ENCODE measurements around the gene PDE4D.

PDE4D gene

GRCh38 chr5:59838067-59838466 is 55.5 kb downstream of the PDE4D start:
- no peak for FAIRE-seq

GRCh38 chr5:59837071-59837470 is 56.5 kb downstream of the PDE4D start:
- FAIRE-seq, result no peak

DNA sequence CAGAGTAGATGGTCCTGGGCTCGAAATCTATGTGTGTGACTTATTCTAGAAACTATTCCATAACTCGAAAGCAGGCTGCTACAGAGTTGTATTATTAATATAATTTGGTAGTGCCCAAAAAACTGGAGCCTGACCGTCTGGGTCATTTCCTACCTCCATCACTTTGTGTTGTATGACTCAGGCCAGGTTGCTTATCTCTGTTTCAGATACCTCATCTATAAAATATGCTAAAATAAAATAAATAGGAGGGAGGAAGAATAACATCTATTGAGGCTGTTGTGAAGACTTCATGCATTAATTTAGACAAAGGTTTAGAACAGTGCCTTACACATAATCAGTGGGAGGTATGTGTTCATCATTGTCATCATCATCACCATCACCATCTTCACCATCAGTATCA is 57.7 kb downstream of the PDE4D start:
- FAIRE-seq, result no peak

DNA sequence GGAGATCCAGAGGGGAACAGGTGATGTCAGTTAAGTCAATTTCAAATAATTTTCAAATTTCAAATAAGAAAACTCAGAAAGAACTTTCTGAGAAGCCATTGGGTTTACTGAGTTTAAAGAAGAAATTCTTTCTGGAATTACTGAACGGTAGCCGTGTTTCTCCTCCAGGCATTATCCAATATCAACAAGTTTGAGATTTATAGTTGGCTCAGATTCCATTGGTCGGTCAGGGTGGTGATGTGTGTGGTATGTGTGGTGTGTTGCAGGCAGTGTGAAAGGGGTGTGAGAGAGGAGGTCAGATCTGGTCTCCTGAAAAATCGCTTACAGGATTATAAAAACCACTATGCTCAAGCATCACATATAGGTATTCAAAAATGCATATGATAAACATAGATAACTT is 60.1 kb downstream of the PDE4D start:
- FAIRE-seq, result no peak

DNA sequence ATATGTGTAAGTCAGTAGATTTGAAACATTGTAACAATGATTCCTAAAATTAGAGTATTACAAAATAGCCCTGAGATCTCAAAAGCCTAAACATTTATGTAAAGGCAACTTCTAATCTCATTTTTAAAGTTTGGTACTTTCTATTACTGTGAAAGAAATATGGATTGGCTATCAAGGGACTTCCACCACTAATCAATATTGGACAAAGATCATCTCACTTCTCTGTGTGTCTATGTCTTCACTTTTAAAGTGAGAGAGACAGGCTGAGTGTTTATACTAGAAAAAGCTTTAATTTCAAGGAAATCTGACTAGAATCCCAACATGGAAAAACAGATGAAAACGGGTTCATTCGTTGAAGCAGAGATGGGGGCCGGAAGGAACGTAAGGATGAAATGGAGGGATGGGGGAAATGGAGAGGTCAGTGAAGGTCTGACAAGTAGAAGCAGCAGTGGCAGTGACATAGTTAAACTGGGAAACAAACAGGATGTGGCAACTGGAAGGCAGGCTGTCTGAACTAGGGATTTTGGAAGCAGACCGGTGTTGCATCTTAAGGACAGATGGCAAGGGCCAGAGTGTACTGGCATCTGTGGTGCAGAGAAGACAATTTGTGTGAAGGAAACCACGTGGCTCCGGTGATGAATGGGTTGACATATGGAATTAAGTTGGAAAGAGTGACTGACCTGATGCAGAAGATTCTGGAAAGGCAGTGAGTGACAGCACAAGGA is 60.8 kb downstream of the PDE4D start:
- FAIRE-seq, result no peak

DNA sequence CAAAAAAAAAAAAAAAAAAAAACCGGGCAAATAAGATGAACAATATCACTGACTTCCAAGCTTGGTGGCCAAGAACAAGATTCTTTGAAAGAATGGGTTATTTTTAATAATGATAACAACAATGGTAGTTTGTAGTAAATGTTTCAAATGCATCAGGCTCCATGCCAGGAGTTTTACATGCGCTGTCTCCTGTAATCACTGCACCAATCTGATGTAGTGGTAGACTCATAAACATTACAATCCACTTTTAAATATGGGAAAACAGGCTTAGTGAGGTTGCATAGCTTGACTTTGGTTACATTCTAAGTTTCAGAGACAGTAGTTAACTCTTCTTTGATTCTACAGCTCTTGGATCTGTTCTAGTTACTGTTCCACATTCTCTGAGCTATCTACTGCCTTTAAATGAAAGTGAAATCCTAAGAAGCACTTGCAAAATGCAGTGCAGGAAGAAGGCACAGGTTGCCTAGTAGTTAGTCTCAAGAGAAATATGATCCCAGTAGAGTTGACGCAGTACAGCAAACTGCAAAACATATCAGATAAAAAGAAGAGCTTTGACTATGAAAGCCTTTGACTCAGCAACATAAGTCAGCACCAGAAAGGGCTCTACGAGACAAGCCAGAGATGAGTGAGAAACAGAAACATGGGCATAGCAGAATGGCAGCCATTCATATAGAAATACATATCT is 62.1 kb downstream of the PDE4D start:
- no peak for FAIRE-seq

- FAIRE-seq, result no peak
Observed at GRCh38 chr5:59830536-59831200, 62.9 kb downstream of the PDE4D start.

DNA sequence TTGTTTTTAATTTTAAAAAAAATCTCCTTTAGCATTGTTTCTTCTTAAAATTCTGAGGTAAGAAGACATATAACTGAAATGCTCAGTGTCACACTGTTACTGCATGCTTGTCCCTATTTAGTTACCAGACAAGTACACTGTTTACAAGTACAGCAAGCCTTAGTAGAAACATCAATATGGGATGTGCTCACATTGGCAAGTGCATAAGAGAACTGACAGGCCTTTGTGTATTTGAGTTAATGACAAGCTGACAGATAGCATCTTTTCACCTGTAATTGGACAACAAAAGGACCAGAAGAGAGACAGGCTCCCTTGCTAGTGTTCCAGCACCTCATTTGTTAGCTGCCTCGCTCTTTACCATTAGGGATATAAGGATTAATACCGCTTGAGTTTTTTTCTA is 63.6 kb downstream of the PDE4D start:
- FAIRE-seq, result no peak

DNA sequence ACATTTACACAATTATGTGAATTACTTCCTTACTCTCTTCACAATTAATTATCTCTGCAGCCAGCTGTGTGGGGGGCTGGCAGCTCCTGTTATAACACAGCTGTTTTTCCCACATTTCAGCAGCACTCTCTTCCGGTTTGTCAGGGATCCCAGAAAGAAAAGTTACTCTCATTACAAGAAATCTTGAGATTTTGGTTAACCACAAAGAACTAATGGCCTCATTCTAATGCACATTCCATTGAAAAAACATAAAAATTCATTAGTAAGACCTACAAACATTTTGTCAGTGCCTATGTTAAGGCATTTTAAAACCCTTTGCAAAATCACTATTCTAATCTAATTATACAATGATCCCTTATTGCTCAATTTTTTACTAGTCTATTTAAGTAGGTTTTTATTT is 64.1 kb downstream of the PDE4D start:
- no peak for FAIRE-seq

DNA sequence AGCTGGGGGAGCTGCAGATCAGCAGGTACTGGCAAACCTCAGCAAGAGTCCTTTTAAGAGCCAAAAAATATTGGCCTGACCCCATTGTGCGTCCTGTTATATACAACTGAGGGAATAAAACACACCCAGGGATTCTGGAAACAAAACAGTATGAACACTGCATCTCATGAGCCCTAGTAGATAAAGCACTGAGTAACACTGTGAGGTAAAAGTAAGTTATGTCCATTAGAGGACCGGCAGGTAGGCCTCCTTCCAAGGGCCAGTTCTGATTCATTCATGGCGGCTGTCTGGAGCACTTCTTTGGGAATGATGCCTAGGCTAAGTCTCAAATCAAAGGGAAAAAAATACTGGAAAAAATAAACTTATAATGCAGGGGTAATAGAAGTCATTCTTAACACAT is 64.9 kb downstream of the PDE4D start:
- FAIRE-seq, result no peak

DNA sequence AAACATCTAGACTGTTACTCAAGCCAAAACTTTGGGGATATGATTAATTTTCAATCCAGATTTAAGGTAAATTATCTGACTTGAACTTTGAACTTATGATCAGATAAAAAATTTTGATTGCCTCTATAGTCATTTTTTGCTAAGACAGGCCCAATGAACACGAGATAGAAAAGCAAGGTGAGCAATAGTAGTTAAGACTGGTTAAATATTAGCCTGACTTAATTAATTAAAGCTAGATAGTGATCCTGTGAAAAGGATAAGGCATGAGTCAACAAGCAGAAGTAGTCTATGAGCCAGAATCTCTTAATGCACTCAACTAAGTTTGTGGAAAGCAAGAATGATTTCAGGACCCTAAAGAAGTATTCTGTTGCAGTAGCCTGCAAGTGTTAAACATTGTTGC is 66.5 kb downstream of the PDE4D start:
- no peak for FAIRE-seq

GRCh38 chr5:59823420-59823819 is 70.1 kb downstream of the PDE4D start:
- no peak for FAIRE-seq

DNA sequence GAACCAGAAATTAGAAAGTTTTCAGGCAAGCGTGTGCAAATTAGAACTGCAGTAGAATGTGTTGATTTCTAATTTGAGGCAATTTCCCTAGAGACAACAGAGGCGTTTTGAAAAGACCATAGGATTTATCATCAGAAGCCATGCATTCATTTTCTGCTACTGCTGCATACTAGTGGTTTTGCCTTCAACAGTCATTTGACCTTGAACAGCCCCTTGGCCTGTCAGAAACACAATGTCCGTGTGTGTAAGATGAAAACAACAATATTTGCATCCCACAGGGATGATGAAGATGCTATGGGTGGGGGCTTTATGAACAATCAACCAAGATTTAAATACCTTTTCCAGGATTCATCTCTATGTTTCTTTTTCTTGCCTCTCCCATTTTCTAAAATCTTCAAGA is 73.7 kb downstream of the PDE4D start:
- FAIRE-seq, result no peak

DNA sequence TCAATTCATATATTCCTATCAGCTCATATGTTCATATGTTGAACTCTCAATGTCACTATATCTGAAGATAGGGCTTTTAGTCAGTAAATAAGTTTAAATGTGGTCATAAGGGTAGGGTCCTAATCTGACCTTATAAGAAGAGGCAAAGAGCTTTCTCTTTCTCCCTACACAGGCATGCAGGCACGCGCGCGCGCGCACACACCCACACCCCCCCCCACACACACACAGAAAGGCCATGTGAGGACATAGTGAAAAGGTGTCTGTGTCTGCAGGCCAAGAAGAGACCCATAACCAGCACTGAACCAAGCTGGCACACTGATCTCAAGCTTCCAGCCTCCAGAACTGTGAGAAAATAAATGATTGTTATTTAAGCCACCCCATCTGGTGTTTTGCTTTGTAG is 76.0 kb downstream of the PDE4D start:
- FAIRE-seq, result no peak

GRCh38 chr5:59816654-59817300 is 76.7 kb downstream of the PDE4D start:
- FAIRE-seq, result no peak

- no peak for FAIRE-seq
Observed at GRCh38 chr5:59814537-59814872, 79.0 kb downstream of the PDE4D start.

GRCh38 chr5:59813761-59814536 is 79.6 kb downstream of the PDE4D start:
- peak; percentile 90 for FAIRE-seq

- FAIRE-seq, result peak; percentile 55
Observed at GRCh38 chr5:59810041-59810440, 83.5 kb downstream of the PDE4D start.

DNA sequence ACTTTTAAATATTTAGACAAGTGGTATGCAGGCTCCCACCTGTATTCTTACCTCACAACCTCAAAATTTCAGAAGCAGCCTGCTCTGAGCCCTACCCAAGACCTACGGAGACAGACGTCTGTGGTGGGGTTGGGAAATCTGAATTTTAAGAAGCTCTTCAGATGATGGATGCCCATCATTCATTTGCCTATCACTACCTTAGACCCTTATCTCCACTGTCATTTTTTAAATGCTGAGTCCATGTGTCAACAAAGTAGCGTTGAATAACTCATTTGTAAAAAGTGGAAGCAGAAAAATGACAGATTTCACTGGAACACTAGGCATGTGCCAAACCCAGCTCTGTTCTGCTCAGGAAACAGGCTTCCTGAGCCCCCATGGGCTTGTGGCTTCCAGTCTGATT is 85.7 kb downstream of the PDE4D start:
- no peak for FAIRE-seq

DNA sequence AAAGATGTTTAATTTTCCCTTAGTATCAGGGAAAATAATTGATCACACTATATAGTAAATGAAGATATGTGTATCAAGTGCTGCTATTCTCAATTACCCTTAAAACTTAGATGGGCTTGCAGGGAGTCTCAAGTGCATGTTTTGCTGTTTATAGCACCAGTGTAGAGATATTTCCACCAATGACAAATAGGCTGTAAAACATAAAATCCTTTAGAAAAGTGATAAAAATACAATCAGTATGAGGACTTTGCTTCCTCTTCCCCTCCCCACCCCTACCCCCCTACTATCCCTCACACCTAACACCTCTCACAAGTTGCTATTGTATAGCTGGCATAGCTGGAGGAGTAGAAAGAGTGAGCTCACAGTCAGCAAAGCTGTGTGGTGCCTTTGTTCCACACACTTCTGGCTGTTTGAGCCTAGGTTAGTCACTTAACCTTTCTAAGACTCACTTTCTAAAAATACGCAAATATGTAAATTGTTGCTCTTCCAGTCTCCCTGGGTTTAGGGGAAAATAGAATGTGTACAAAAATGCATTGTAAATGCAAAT is 93.1 kb downstream of the PDE4D start:
- no peak for FAIRE-seq

DNA sequence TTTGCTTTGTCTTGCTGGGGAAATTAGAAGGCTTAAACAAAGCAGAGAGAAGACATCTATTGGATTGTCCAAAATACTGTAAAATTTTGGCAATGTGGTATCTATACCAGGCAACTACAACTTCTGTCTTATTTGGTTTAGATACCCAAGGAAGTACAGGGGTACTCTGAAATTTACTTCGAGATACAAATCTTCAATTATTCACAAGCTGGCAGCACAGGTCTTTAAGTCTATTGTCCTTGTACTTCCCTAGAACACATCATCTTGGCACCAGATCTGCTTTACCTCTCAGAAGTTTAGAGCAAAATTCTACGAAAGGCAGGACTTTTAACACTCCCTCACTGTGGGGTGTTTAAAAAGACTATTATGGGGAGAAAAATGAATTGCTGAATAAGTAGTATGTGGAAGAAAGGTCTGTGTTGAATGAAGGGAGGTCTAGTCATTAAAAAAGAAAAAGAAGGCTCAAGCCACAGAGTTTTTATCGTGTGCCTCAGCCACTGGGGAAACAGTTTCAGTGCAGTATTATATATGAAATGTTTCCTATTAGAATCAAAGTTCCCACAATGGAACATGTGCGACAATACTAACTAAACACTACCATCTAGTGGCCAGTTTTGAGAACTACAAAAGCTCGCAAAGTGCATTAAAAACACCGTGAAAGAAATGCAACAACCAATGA is 93.7 kb downstream of the PDE4D start:
- peak; percentile 96 for FAIRE-seq

Measured in TTC549 (cell line).